Peyer's patch (tissue), 4 donors: ENCODE measurements around the gene KPNA6.

Experiments
- CTCF ChIP-seq, 6 experiments: fragments of 450-650 bp in 4 of 6; fragments of 200-600 bp in 2 of 6; sonication (generic) in 1 of 6; IDR thresholded peaks; one replicate each; pipeline ENCODE4 v1.5.1; 2017 to 2019; ENCODE audit warnings: antibody characterized with exemption in 6 of 6, mild to moderate bottlenecking in 3 of 6, moderate library complexity in 1 of 6
- POLR2A ChIP-seq, 2 donors: fragments of 450-650 bp; IDR thresholded peaks; one replicate each; pipeline ENCODE4 v1.5.1; 2017; ENCODE audit warnings: antibody characterized with exemption in 2 of 2, mild to moderate bottlenecking in 2 of 2, moderate library complexity in 2 of 2

- TF ChIP-seq CTCF (IDR thresholded peaks at IDR 0.05) (no peak), POLR2A (IDR thresholded peaks at IDR 0.05) (no peak)
These were observed 71.3 kb downstream of the KPNA6 start for GRCh38 chr1:32179193-32179442.
